K562 treated with DMSO at 1 percent for 24 hours (cell line): ENCODE results near the gene DUSP1. TPM values are rescaled to one million over a fixed set of nuclear protein-coding genes. Genes with fewer than 3 reads are reported as not detected.

Experiments
- total RNA-seq: library from RNA; unstranded; fragments of 300-600 nt; gene quantifications from 2 replicates; pipeline ENCODE4 v1.2.3, GENCODE V29; 2022; ENCODE audit warnings: low read depth; ENCODE audit not compliant: insufficient read depth

Gene DUSP1, protein sequence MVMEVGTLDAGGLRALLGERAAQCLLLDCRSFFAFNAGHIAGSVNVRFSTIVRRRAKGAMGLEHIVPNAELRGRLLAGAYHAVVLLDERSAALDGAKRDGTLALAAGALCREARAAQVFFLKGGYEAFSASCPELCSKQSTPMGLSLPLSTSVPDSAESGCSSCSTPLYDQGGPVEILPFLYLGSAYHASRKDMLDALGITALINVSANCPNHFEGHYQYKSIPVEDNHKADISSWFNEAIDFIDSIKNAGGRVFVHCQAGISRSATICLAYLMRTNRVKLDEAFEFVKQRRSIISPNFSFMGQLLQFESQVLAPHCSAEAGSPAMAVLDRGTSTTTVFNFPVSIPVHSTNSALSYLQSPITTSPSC
- 20.4 and 21.7 TPM in 2 replicates for total RNA-seq

DNA sequence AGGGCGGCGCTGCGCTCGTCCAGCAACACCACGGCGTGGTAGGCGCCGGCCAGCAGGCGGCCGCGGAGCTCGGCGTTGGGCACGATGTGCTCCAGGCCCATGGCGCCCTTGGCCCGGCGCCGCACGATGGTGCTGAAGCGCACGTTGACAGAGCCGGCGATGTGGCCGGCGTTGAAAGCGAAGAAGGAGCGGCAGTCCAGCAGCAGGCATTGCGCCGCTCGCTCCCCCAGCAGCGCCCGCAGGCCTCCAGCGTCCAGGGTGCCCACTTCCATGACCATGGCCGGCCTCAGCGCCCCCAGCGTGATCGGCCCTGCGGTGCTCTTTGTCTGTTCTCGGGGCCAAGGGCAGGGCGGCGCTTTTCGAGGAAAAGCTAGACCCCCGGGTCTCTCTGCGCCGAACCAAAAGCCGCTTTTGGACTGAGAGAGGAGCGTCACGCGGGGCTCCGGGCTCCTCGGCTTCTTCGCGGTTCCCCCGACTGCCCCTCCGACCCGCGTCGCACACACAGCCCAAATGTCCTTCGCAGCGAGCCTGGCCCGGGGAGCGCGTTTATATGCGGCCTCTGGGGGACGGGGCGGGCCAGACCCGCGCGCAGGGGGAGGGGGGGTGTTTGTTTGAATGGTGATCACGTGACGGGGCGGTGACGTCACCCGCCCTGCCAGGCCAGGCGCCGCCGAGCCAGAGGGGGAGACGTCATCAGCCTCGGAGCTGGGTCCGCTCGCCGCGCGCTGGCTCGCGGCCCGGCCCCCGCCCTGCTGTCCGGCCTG, at the start of gene DUSP1:
Gene DUSP1, minus strand, starts transcription at position 521 of the 764 bp plus-strand sequence. Its CDS starts 243 bp downstream, at position 278.

Other genes starting within 250 kb of the DUSP1 start
- 0.42 TPM in 1 of 2 replicates, not detected in the other for gene NEURL1B, start 129.9 kb downstream of the DUSP1 start, total RNA-seq
- 50.5 and 54.0 TPM in 2 replicates for gene ERGIC1, start 63.1 kb upstream of the DUSP1 start, total RNA-seq
- 76.5 and 84.3 TPM in 2 replicates for gene RPL26L1, start 188.2 kb upstream of the DUSP1 start, total RNA-seq
- 107 and 119 TPM in 2 replicates for gene ATP6V0E1, start 212.6 kb upstream of the DUSP1 start, total RNA-seq